NCI-H2196 treated with DMSO at 0.1 percent for 48 hours (cell line): ENCODE data around the gene TALDO1.
A peak's percentile ranks its signal among the peaks of the same experiment; 100 is the strongest.

Source experiments
- DNase-seq: peaks from one replicate; lab custom pipeline; 2025; ENCODE audit not compliant: unreplicated experiment; lab: John Stamatoyannopoulos, UW

TALDO1 gene

DNA sequence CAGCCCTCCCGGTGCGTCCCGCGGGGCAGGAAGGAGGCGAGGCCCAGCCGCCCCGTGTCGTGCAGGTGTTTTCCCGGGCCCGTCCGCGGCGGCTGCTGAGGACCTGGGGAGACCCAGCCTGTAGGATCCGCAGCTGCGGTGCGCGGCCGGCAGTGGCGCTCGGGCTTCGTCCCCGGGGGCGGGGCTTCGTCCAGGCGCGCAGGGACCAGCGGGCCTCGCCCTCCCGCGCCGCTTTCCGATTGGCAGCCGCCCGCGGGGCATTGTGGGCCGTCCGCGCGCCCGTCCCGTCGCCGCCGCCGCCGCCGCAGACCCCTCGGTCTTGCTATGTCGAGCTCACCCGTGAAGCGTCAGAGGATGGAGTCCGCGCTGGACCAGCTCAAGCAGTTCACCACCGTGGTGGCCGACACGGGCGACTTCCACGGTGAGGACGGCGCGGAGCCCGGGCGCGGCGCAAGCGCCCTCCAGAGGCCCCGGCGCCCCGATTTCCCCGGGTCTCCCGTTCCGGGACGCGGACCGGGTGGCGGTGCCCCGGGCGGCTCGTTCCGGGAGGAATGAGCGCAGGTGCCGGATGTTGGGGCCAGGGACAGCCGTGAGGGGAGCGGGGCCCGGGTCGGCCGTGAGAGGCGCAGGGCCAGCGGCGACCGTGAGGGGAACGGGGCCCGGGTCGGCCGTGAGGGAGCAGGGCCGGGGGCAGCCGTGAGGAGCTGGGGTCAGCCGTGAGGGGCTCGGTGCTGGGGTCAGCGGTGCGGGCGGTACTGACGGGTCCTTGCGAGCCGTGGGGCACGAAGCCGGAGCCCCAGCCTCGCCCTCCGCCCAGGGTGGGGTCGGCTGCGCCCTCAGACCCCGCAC, at the start of gene TALDO1:
Gene TALDO1 (plus strand): TSS at position 307 of the 849 bp plus-strand sequence. CDS start 18 bp downstream, at position 325.
- DNase-seq: peak; percentile 78

DNA sequence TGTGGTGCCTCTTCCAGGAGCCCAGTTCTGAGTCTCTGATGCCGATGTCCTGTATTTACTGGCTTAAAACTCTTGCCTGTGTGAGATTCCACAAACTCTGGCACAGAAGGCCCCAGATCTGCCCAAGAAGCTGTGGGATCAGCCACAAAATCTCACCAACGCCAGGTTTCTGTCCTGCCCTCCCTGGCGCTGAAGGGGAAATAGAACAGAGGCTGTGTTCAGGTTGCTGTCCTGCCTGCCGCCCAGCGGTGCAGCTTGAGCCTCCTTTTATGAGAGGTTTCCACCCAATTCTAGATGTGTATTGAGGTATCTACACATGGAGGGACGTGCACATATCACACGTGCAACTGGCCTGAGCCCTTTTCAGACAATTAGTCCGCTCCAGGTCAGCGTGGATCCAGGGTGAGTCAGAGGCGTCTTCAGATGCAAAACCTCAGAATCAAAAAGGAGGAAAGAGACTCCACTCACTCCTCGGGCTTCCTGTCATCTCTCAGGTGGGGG, 49.4 kb upstream of the TALDO1 start:
- DNase-seq: no peak

DNA sequence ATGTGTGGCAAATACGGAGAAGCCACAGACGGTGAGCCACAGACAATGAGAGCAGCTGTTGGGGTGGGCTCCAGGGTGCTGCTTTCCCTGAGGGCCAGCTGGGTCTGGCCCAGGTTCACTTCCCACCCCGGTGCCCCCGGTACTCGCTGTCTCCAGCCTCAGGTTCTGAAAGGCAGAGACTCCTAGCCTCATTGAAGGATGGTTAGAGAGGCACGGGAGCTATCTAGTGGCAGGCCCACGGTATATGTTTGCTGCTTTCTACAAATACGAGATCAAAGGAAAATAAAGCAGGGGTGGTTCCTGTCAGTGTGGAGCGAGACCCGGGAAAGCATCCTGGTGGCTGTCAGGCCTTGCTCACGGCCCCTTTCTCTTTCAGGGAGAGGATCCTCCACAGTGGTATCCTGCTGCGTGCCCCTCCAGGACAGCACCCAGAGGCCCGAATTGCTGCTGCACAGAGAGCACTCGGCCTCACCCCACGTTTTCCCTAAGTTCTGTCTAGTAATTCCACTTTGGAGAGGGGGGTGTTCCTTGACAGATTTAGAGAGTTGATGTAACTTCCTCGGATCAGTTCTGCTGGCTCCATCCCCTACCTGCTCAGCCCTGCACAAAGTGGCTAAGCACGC, 48.7 kb upstream of the TALDO1 start:
- no peak for DNase-seq

DNA sequence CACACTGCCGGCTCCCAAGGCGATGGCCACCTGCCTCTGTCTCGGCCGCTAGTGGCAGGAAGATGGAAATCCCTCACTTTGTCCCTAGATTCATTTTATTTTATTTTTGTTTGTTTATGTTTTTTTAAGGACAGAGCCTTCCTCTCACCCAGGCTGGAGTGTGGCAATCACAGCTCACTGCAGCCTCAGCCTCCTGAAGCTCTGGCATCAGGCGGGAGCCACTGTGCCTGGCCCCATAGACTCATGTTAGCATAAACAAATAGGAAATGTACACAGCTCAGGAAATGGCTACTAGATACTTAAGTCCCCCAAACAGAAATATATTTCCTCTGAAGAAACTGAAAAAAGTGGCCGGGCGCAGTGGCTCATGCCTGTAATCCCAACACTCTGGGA, 48.2 kb upstream of the TALDO1 start:
- DNase-seq: no peak

DNA sequence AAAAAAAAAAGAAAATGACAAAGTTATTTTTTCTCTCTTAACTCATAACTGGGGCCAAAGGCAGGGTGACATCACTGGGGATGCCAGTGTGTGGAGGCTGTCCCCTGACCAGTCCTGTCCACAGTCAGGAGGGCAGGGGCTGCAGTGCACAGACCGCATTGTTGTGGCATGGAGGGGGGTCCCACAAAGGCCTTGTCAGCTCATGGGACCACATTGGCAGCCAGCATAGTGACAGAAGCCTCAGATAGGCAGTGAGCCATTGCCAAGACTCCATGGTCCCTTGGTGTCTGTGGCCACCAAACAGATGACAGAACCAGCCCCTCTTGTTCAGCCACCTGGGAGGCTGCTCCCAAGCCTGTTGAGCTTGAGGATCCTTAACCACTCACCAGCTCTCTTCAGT, 47.5 kb upstream of the TALDO1 start:
- DNase-seq: no peak

DNA sequence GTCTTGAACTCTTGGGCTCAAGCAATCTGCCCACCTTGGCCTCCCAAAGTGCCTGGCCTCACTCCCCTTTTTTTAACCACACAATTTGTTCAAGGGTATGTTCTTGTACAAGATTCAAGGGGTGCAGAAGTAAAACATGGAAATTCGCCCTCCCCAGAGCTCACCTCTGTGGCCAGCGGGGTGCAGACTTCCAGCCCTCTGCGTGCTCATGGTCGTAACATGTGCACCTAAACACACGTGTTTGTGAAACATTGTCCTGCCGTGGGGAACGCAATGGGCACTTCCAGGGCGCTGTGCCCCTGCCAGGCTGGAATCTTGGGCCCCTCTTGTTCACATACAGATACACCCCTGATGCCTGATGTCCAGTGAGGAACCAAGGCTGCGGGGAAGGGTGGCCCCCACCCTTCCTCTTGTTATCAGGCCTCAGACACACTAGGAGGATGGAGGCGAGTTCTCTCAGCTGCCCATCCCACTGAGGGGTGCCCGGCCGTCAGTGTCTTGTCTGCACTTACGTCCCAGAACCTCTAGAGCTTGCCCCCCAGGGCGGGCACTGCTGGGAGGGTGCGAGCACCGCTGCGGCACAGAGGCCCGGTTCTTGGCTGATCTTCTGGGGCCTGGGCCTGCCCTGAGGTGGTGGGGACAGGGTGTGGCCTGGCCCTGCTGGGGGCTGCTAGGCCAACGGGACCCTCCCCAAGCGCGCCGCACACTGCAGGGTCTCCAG, 45.4 kb upstream of the TALDO1 start:
- no peak for DNase-seq

DNA sequence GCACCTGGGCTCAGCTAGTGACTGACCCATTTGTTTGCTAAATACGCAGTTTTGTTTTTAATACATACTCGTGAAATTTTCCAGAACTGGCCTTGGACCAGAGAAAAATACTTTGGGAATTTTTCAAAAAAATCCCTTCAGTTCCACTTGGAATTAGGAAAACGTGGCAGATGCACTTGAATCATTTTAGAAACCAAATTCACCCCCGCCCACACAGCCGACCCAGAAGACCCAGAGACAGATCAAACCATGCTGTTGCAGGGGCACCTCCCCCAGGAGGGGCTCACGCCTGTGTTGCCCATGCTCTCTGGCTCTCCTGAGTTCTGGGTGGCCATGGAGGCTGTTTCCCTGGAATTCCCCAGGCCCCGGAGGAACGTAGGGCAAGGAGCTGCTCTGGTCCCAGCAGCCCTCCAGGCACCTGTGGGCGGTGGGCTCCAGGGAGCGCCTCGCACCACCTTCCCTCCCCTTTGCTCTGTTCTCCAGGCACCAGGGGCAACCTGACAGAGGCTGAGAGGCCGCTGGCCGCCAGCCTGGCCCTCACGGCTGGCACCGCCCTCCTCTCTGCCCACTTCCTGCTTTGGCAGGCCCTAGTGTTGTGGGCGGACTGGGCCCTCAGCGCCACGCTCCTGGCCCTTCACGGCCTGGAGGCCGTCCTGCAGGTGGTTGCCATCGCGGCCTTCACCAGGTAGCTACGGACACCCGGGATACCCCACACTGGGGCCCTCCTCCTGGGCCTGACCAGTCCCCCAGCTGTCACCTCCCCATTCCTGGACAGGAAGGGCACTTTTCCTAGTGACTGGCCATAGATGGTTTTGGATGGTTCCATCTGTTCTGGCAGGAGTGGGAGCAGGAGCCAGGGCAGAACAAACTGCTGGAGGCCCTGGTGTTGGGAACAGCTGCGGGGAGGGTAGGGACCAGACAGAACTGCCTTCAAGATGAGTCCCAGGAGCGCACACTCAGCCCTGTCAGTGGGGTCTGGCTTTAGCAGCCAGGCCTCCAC, 44.5 kb upstream of the TALDO1 start:
- peak; percentile 67 for DNase-seq

DNA sequence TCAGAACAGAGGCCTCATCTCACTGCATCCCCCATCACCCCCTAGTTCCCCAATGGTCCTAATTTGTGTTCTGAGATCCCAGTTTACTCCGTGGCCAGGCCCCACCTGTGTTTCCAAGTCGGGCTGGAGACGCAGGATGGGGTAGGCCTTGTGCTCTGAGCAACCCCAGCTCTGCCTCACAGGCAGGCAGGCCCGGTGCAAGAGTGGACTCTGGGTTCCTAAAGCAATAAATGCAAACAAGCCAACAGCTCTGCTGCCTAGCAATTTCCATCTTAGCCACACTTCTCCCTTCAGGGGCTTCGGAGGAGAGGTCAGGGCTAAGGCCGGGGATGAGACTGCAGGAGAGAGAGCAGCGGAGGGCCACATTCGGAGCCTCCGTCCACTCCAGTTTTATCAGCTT, 43.8 kb upstream of the TALDO1 start:
- no peak for DNase-seq

DNA sequence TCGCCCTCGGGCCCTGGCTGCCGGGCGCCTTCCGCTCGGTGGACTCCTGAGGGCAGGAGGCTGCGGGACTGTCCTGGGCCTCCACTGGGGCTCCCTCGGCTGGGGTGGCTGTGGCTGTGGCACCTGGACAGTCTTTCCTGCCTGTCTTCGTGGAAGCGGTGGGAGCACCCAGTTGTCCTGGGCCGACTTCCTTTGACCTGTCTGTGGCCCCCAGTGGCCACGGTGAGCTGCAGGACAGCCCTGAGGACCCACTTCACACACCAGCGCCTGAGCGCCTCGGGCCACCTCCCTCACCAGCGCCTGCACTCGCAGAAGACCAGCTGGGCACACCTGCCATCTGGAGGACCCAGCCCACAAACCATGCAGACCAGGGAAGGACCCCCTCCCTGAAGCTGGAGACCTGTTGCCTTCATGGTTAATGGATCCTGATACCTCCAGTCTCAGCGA, 43.0 kb upstream of the TALDO1 start:
- DNase-seq: no peak

DNA sequence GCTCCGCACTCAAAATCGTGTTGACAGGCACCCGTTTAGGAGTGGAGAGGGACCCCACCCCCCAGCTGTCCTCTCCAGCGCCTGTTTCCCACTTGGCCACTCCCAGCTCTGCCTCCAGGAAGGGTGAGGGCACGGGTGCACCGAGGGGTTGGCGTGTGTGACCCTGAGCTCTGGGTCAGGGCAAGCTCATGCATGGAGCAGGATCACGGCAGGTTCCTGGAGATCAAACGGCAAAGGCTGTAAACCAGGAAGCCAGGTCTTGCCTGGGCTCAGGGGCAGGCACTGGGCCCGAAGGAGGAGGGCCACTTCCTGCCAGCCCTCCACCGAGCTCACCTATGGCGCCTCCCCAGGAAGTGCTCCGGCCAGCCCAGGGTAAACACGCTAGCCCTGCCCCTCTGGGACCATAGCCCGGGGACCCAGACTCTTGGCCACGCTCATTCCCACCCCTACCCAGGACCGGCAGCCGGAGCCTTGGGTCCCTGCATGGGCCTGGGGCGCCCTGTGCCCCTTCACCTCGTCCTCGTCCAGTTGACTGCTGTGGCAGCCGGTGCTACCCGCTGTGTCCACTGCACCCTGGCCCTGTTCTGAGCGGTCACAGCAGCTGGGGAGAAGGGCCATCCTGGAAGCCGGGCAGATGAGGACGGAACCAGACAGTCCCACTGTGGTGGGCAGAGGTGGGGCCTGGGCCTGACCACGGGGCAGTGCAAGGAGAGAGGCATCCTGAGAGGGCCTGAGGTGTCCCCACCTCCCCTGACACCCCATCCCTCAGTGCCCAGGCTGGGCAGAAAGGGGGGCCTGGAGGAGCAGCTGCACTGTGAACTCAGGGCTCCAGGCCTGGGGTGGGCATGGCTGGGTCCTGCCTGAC, 42.3 kb upstream of the TALDO1 start:
- peak; percentile 64 for DNase-seq

DNA sequence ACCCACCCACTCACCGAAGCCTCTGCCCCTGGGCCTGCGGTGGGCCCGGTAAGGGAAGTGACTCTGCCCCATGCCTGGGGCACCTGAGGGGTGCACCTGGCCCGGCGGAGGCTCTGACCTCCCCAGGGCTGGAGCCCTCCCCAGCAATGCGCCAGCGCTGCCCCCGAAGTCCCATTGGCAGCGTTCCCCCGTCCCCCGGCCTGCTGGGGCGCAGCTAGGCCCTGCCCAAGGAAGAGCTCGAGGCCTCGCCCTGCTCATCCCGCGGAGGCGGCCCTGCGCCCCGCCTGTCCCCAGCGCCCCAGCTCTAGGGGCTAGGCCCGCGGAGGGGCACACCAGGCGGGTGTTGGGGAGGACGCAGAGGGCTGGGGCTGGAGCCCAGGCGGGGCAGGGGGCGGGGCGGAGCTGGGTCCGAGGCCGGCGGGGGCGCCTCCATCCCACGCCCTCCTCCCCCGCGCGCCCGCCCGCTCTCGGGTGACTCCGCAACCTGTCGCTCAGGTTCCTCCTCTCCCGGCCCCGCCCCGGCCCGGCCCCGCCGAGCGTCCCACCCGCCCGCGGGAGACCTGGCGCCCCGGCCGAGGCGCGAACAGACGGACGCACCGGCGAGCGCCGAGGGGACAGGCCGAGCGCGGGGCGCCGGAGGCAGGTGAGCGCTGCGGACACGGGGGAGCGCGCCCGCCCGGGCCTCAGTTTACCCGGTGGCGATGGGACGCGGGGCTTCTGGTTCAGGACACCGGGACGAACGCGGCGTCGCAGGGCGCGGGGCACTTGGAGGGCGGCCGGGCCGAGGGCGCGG, 41.4 kb upstream of the TALDO1 start, which contains the start of gene EPS8L2:
Gene EPS8L2 (plus strand): TSS at position 586 of the 793 bp plus-strand sequence. CDS start 3,177 bp downstream, outside the sequence.
- DNase-seq: no peak

DNA sequence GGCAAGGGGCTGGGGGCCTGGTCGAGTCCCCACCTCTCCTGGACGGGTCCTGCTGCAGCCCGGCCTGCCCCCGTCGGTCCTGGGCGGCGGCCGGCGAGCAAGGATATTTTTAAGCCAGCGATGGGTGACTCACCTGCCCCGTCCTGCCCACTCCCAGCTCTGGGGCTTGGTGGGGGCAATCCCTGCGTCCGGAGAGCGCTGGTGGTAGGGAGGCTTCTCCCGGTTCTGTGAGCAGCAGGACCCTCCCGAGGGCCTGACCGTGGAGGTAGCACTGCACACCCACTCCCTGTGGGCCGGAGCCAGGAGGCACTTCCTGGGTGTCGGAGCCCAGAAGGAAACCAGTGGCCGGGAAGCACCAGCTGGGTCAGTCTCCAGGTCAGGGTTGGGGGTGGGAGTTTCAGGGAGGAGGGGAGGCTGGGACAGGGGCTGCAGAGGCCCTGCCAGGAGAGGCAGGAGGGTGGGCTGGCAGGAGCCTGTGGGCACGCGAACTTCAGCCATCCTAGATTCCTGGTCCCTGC, 40.8 kb upstream of the TALDO1 start:
- DNase-seq: no peak

DNA sequence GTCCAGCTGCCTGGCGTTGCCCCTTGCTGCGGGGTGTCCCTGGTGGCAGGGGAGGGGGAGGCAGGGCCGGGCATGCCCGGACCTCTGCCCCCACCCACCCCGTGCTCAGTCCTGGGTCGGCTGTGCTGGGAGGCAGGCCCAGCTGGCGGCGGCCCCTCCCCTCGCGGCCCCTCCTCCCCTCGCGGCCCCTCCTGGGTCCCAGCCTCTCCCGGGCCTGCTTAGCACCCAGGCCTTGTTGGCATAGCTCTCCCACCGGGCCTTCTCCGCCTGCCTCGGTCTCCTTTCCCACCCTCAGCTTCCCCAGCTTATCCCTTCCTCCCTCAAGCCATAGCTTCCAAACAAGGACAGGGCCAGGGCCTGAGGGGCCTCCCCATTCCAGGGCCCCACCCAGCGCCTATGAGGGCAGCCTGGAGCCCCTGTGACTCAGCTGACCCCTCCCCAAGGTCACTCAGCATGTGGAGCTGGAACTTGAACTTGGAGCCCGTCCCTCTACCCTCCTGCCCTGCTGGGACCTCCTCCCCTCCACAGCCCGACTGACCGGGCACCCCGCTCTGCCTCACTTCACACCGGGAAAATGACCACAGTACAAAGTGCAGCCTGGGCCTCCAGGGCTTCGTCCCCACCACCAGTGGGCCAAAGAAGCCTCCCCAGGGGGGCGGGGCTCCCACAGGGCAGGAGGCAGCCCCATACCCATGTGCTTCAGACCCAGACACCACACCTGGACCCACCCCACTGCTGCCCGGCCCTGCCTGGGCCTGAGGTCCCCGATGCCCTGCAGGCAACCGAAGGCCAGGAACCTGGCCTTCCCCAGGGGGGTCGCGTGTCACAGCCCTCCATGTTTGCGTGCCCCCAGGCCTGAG, 40.1 kb upstream of the TALDO1 start:
- DNase-seq: no peak

DNA sequence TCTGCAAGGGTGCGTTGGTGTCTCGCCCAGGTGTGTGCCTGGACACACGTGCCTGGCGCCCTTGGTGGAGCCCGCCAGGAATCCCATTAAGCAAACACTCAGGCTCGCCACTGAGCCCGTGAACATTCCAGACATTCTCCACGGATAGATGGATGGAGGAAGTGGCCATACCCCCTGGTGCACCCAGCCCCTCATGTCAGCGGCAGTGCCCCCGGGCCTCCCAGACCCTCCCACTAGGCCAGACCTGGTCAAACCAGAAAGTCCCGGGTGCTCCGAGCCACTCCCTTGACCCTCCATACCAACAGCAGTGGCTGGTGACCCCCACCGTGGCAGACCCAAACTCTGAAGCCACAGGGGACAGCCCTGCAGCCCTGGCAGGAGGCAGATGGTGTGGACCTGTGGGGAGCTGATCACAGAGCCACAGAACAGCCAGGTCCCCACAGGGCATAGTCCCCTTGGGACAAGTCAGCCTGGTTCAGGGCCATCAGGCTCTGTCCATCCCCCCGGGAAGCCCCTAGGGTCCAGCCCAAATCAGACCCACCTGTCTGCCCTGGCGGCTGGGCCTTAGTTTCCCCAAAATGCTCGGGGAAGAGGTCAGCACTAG, 39.3 kb upstream of the TALDO1 start:
- no peak for DNase-seq

DNA sequence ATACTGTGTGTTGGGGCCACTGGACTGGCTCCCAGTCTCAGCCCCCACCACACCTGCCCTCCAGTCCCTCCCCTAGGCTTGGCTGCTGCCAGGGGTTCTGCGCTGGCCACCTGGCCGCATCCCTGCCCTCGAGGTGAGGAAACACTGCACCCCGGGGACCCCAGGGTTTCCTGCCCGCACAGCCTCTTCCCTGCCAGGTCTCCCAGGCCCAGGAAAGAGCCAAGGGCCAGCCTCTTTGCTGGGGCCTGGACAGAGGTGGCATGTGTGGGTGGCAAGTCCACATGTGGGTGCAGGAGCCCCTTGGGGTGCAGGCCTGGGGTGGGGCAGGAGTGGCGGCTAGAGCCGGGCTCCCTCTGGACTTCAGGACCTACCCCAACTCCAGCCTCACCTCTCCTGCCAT, 38.8 kb upstream of the TALDO1 start:
- DNase-seq: no peak

DNA sequence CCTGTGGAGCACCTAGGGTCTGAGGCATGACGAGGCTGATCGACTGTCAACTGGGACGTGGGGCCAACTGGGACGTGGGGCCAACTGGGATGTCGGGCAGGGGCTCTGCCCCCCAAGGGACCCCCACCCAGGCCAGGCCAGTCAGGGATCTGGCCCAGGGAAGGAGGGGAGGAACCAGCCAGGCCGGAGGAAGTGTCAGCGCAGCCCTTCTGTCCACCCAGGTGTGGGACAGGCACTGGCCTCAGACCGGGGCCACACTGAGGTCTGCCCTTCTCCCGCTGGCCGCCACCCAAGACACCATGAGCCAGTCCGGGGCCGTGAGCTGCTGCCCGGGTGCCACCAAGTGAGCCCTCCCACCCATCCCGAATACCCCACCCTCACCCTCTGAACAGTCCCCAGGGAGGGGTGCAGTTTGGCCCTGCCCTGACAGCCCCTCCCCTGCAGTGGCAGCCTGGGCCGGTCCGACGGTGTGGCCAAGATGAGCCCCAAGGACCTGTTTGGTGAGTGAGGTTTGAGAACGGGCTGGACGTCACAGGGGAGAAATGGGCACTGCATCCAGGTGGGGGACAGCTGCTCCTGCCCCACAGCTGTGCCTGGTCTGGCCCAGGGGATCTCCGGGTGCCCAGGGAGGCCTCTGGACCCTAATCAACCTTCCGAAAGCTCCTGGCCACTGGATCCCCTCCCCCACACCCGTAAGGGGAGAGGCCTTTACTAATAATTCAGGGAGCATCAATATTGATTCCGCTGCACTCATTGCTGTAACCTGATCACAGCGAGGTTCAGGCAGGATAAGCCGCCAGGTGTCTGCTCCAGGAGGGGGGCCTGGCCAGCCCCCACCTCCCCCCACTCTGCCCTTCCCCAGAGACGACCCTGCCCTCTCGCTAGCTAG, 37.9 kb upstream of the TALDO1 start:
- DNase-seq: no peak
